Activated T-helper 17 cell treated with anti-CD3 and anti-CD28 coated beads, Interleukin-2, amount 50 U/mL, for 72 hours (primary cell): Measurements from ENCODE around the gene ADAMTS14. TPM values are rescaled to one million over a fixed set of nuclear protein-coding genes. Genes with fewer than 3 reads are reported as not detected.

Source experiments
- ATAC-seq: fragments of 150-1000 bp; cut with Tn5 transposase; replicated peaks from 2 replicates; pipeline ENCODE4 v1.10.0; 2021; ENCODE audit warnings: mild to moderate bottlenecking, moderate library complexity
- H3K27ac Mint-ChIP-seq: one replicate; pipeline ENCODE4 v1.8.0; 2022; ENCODE audit warnings: mixed read lengths
- H3K27me3 Mint-ChIP-seq: one replicate; pipeline ENCODE4 v1.8.0; 2022; ENCODE audit warnings: mixed read lengths
- H3K36me3 Mint-ChIP-seq: one replicate; pipeline ENCODE4 v1.8.0; 2022; ENCODE audit warnings: low read depth, mild to moderate bottlenecking, mixed read lengths
- H3K4me1 Mint-ChIP-seq: one replicate; pipeline ENCODE4 v1.8.0; 2022; ENCODE audit warnings: mixed read lengths
- H3K4me3 Mint-ChIP-seq: one replicate; pipeline ENCODE4 v1.8.0; 2022; ENCODE audit warnings: mild to moderate bottlenecking, mixed read lengths
- H3K9me3 Mint-ChIP-seq: one replicate; pipeline ENCODE4 v1.8.0; 2022; ENCODE audit warnings: mixed read lengths
- total RNA-seq, 2 donors: library from RNA; stranded (reverse); gene quantifications; one replicate each; pipeline ENCODE4 v1.2.3, GENCODE V29; 2022

The ADAMTS14 gene
- total RNA-seq, 2 donors from 2014 or later, result 0.06 to 0.19 TPM

- Mint-ChIP-seq H3K4me3 (no peak overlapping the region), H3K27ac (no peak overlapping the region), H3K36me3 (no peaks in the 10 kb centered on the region), H3K4me1 (peaks cover 8% of the 10 kb centered on the region), H3K9me3 (no peaks in the 10 kb centered on the region), H3K27me3 (peaks cover 6% of the 10 kb centered on the region)
- no peak for ATAC-seq
Observed at GRCh38 chr10:70784016-70784415, 111.7 kb downstream of the ADAMTS14 start.

GRCh38 chr10:70784471-70784870, 112.2 kb downstream of the ADAMTS14 start:
- H3K27me3 Mint-ChIP-seq, result peaks cover 6% of the 10 kb centered on the region
- H3K27ac Mint-ChIP-seq, result no peak overlapping the region
- peaks cover 8% of the 10 kb centered on the region for H3K4me1 Mint-ChIP-seq
- no peak overlapping the region for H3K4me3 Mint-ChIP-seq
- ATAC-seq, result no peak
- H3K9me3 Mint-ChIP-seq, result no peaks in the 10 kb centered on the region
- no peaks in the 10 kb centered on the region for H3K36me3 Mint-ChIP-seq

DNA sequence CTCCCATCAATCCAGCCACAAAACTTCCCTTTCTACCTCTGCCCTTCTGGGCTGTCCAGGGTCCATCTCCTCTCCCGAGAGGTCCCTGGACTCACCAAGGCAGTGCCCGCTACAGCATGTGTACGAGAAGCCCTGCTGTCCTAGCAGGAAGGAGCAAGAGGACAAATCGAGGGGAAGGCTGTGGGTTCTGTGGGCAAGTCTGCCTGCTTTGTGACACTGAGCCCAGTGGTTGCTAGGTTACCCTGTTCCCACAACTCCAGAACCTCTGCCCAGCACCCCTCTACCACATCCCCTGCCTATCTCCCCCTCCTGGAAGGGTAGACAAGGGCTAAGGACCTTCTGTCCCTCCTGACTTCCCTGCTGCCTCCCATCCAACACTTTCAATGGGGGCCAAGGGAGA, 112.9 kb downstream of the ADAMTS14 start, which contains the start of gene TBATA:
Gene TBATA (minus strand): TSS at position 188 of the 400 bp plus-strand sequence. CDS start 1,998 bp downstream, outside the sequence.
- H3K9me3 Mint-ChIP-seq, result no peaks in the 10 kb centered on the region
- no peaks in the 10 kb centered on the region for H3K36me3 Mint-ChIP-seq
- peaks cover 6% of the 10 kb centered on the region for H3K27me3 Mint-ChIP-seq
- H3K4me1 Mint-ChIP-seq, result peaks cover 8% of the 10 kb centered on the region
- H3K4me3 Mint-ChIP-seq, result no peak within 1 kb of the TSS
- ATAC-seq, result no peak
- H3K27ac Mint-ChIP-seq, result no peak within 1 kb of the TSS

DNA sequence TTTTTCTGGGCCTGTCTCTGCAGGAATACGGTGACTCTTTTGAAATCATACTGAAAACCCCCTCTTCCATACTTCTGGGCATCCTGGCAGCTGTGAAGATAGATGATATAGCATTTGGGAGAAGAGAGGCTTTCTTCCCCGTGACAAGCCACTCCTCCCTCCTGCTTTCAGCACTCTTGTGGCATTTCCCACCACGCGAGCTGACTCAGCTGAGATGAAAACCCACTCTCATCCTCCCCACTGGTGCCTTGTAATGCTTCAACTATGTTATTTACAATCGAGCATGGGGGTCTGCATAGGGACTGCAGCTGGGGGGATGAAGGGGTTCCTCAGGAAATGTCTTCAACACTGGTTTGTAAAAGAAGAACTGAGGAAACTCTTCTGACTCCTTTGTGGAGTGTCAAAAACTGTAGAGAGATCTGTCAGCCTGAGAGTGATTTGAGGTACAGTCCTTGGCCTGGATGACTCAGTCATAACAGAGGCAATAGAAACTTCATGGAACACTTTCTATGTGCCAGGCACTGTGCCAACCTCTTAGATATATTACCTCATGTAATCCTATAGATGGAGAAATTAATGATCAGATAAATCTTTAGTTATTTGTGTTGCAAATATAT, 114.6 kb downstream of the ADAMTS14 start:
- Mint-ChIP-seq H3K9me3 (no peaks in the 10 kb centered on the region), H3K27me3 (peaks cover 10% of the 10 kb centered on the region), H3K4me1 (peaks cover 8% of the 10 kb centered on the region), H3K36me3 (no peaks in the 10 kb centered on the region), H3K27ac (peak overlapping the region; percentile 42), H3K4me3 (peak overlapping the region; percentile 40)
- ATAC-seq, result peak; percentile 93

- peaks cover 1% of the 10 kb centered on the region for H3K9me3 Mint-ChIP-seq
- no peak for ATAC-seq
- H3K27ac Mint-ChIP-seq, result no peak overlapping the region
- H3K4me1 Mint-ChIP-seq, result peaks cover 4% of the 10 kb centered on the region
- peaks cover 15% of the 10 kb centered on the region for H3K27me3 Mint-ChIP-seq
- no peak overlapping the region for H3K4me3 Mint-ChIP-seq
- H3K36me3 Mint-ChIP-seq, result no peaks in the 10 kb centered on the region
Observed at GRCh38 chr10:70791386-70792039, 119.2 kb downstream of the ADAMTS14 start.

GRCh38 chr10:70795613-70796012, 123.3 kb downstream of the ADAMTS14 start:
- no peak for ATAC-seq
- H3K4me1 Mint-ChIP-seq, result no peaks in the 10 kb centered on the region
- H3K9me3 Mint-ChIP-seq, result peaks cover 4% of the 10 kb centered on the region
- H3K27me3 Mint-ChIP-seq, result peaks cover 34% of the 10 kb centered on the region
- no peak overlapping the region for H3K27ac Mint-ChIP-seq
- H3K36me3 Mint-ChIP-seq, result no peaks in the 10 kb centered on the region
- no peak overlapping the region for H3K4me3 Mint-ChIP-seq

GRCh38 chr10:70797840-70798239, 125.5 kb downstream of the ADAMTS14 start:
- no peak overlapping the region for H3K4me3 Mint-ChIP-seq
- ATAC-seq, result no peak
- no peak overlapping the region for H3K27ac Mint-ChIP-seq
- H3K27me3 Mint-ChIP-seq, result peaks cover 35% of the 10 kb centered on the region
- peaks cover 4% of the 10 kb centered on the region for H3K9me3 Mint-ChIP-seq
- no peaks in the 10 kb centered on the region for H3K4me1 Mint-ChIP-seq
- no peaks in the 10 kb centered on the region for H3K36me3 Mint-ChIP-seq

DNA sequence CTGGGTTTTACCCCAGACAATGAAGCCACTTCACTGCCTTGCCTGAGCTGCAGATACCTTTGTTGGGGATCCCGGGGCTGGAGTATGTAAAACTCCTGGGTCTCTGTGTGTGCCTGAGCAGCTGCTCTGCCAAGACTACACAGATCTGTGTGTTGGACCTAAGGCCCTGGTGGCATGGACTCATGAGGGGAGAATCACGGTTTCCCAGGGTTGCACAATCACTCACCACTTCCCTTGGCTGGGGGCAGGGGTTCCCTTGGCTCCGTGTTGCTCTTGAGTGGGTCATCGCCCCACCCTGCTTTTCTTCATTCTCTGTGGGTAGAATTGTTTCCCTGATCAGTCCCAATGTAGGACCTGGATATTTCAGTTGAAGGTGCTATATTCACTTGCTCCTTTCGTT, 126.8 kb downstream of the ADAMTS14 start:
- no peak overlapping the region for H3K4me3 Mint-ChIP-seq
- no peaks in the 10 kb centered on the region for H3K4me1 Mint-ChIP-seq
- H3K9me3 Mint-ChIP-seq, result peaks cover 4% of the 10 kb centered on the region
- H3K27ac Mint-ChIP-seq, result no peak overlapping the region
- ATAC-seq, result no peak
- H3K36me3 Mint-ChIP-seq, result no peaks in the 10 kb centered on the region
- H3K27me3 Mint-ChIP-seq, result peaks cover 43% of the 10 kb centered on the region

DNA sequence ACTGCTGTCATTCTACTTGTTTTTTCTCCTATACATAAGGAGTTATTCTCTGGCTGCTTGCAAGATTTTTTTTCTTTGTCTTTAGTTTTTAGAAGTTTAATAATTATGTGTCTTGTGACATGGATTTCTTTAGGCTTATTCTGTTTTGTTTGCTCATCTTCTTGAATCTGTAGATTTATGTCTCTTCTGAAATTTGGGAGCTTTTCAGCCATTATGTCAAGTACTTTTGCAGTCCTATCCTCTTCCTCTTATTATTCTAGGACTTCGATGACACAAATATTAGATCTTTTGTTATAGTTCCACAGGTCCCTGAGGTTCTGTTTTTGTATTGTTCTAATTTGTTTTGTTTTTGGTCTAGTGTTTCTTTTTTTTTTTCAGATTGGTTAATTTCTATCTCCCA, 129.5 kb downstream of the ADAMTS14 start:
- Mint-ChIP-seq H3K27ac (no peak overlapping the region), H3K27me3 (peaks cover 37% of the 10 kb centered on the region), H3K36me3 (no peaks in the 10 kb centered on the region), H3K4me3 (no peak overlapping the region), H3K9me3 (no peaks in the 10 kb centered on the region), H3K4me1 (no peaks in the 10 kb centered on the region)
- ATAC-seq, result no peak

DNA sequence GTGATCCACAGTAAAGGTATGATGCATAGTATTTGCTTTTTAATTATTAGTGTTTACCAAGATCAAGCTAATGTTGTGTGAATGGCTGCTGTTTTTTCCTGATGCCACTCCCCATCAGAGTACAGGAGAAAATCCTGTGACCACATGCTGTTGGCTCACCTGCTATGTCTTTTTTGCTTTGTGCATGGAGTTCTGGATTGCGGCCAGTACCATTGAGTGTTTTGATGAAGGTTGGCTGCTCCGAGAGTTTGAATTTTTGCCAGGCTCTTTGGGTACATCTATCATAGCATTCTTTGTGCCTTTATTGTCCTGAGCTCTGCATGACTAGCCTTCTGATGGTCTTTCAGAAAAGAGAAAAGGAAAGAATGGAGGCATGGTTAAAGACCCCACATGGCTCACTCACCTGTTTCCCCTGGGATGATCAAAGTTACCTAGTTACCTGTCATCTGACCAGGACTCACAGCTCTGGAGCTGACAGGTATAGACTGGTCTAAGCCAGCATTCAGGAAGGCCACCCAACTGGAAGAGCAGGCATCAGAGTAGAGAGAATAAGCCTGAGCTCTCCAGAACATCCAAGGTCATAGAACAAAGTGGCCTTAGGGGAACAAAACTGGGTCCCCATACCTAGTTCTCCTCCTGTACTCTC, 131.6 kb downstream of the ADAMTS14 start:
- ATAC-seq, result no peak
- Mint-ChIP-seq H3K9me3 (no peaks in the 10 kb centered on the region), H3K27ac (no peak overlapping the region), H3K4me3 (no peak overlapping the region), H3K27me3 (peaks cover 25% of the 10 kb centered on the region), H3K36me3 (no peaks in the 10 kb centered on the region), H3K4me1 (no peaks in the 10 kb centered on the region)

DNA sequence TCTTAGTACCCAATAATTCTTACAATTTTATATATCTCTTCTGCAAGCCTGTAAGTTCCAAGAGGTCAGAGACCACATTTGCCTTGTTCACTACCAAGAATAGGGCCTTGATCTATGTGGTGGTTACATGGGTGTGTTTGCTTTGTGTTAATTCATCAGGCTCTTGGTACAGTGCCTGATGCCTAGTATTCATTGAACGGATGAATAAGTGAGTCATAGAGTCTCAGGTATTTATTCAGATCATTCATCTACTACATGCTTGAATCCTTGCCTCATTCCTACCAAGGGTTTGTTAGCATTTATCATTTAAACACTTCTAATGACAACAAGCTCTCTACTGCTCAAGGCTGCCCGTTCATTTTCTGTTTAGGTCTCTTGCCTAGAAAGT, 132.1 kb downstream of the ADAMTS14 start:
- Mint-ChIP-seq H3K9me3 (no peaks in the 10 kb centered on the region), H3K4me1 (no peaks in the 10 kb centered on the region), H3K36me3 (no peaks in the 10 kb centered on the region), H3K27ac (no peak overlapping the region), H3K4me3 (no peak overlapping the region), H3K27me3 (peaks cover 22% of the 10 kb centered on the region)
- ATAC-seq, result no peak

- Mint-ChIP-seq H3K27ac (no peak overlapping the region), H3K4me3 (no peak overlapping the region), H3K9me3 (no peaks in the 10 kb centered on the region), H3K36me3 (no peaks in the 10 kb centered on the region), H3K27me3 (peaks cover 18% of the 10 kb centered on the region), H3K4me1 (no peaks in the 10 kb centered on the region)
- ATAC-seq, result no peak
Observed at GRCh38 chr10:70805619-70806215, 133.4 kb downstream of the ADAMTS14 start.

GRCh38 chr10:70806841-70807240, 134.5 kb downstream of the ADAMTS14 start:
- no peaks in the 10 kb centered on the region for H3K36me3 Mint-ChIP-seq
- no peak for ATAC-seq
- no peaks in the 10 kb centered on the region for H3K4me1 Mint-ChIP-seq
- no peaks in the 10 kb centered on the region for H3K9me3 Mint-ChIP-seq
- no peak overlapping the region for H3K4me3 Mint-ChIP-seq
- H3K27ac Mint-ChIP-seq, result no peak overlapping the region
- peaks cover 16% of the 10 kb centered on the region for H3K27me3 Mint-ChIP-seq

GRCh38 chr10:70807556-70807955, 135.2 kb downstream of the ADAMTS14 start:
- Mint-ChIP-seq H3K27me3 (peaks cover 9% of the 10 kb centered on the region), H3K4me3 (no peak overlapping the region), H3K4me1 (no peaks in the 10 kb centered on the region), H3K27ac (no peak overlapping the region), H3K36me3 (no peaks in the 10 kb centered on the region), H3K9me3 (no peaks in the 10 kb centered on the region)
- ATAC-seq, result no peak
